T-cell (primary cell): Measurements from ENCODE around the gene IQSEC2. TPM values are rescaled to one million over a fixed set of nuclear protein-coding genes. Genes with fewer than 3 reads are reported as not detected.

ENCODE experiments used
- ATAC-seq, 4 experiments: fragments of 200-7000 bp in 3 of 4; fragments of 150-1000 bp in 1 of 4; cut with Tn5 transposase; replicated peaks in 1 of 4; 1 replicate in 3 of 4; 2 replicates in 1 of 4; pipeline ENCODE4 v1.10.0; 2021; ENCODE audit warnings: moderate library complexity in 3 of 4, mild to moderate bottlenecking in 2 of 4, moderate number of reproducible peaks in 1 of 4
- CTCF ChIA-PET, 2 donors: fragments of 300-600 bp; sonication (Branson Sonifier 250); formaldehyde crosslinking; loops; one replicate each; lab custom pipeline; 2022; ENCODE audit warnings: antibody characterized with exemption in 2 of 2; lab: Charles Lee
- POLR2A ChIA-PET, 2 donors: fragments of 300-600 bp; sonication (Branson Sonifier 250); formaldehyde crosslinking; loops; one replicate each; lab custom pipeline; 2022; ENCODE audit warnings: antibody characterized with exemption in 2 of 2; lab: Charles Lee
- DNase-seq, 35 experiments: peaks; one replicate each; pipeline versions ENCODE4 v3.0.0 to v3.0.0-alpha.2; 2013 to 2023
- H3K27ac ChIP-seq: one replicate; pipeline ENCODE4 v1.5.1; 2013; ENCODE audit warnings: low read length
- H3K27me3 ChIP-seq, 2 experiments: replicated peaks in 1 of 2; 1 replicate in 1 of 2; 2 replicates in 1 of 2; pipeline versions ENCODE4 v1.6.1 to v1.7.0; 2013; ENCODE audit warnings: low read length in 1 of 2, mixed read lengths in 1 of 2; ENCODE audit not compliant: control insufficient read depth in 2 of 2, insufficient read depth in 2 of 2; ENCODE audit errors: extremely low read depth in 1 of 2
- H3K36me3 ChIP-seq, 2 donors: 1 replicate in 1 of 2; 2 replicates in 1 of 2; pipeline versions ENCODE4 v1.6.1 to v1.7.0; 2013; ENCODE audit warnings: low read length in 1 of 2; ENCODE audit not compliant: control insufficient read depth in 2 of 2, insufficient read depth in 1 of 2; ENCODE audit errors: extremely low read depth in 1 of 2
- H3K4me1 ChIP-seq, 2 experiments: 1 replicate in 1 of 2; 2 replicates in 1 of 2; pipeline versions ENCODE4 v1.6.1 to v1.7.0; 2013; ENCODE audit warnings: low read length in 2 of 2, mixed read lengths in 1 of 2; ENCODE audit not compliant: insufficient read depth in 2 of 2, control insufficient read depth in 1 of 2; ENCODE audit errors: extremely low read depth in 1 of 2
- H3K4me3 ChIP-seq, 2 donors: 1 replicate in 1 of 2; 2 replicates in 1 of 2; pipeline versions ENCODE4 v1.5.1 to v1.7.0; 2013; ENCODE audit warnings: mild to moderate bottlenecking in 2 of 2, low read length in 1 of 2, moderate library complexity in 1 of 2; ENCODE audit not compliant: control insufficient read depth in 1 of 2; ENCODE audit errors: extremely low read depth in 1 of 2
- H3K9me3 ChIP-seq: 2 replicates; pipeline ENCODE4 v1.7.0; 2013
- H3K27ac Mint-ChIP-seq, 2 donors: one replicate each; pipeline ENCODE4 v1.8.0; 2020 to 2021; ENCODE audit warnings: mild to moderate bottlenecking in 2 of 2, mixed read lengths in 2 of 2
- H3K27me3 Mint-ChIP-seq, 2 donors: one replicate each; pipeline ENCODE4 v1.8.0; 2021 to 2022; ENCODE audit warnings: mixed read lengths in 2 of 2
- H3K36me3 Mint-ChIP-seq: one replicate; pipeline ENCODE4 v1.8.0; 2021; ENCODE audit warnings: mixed read lengths
- H3K4me1 Mint-ChIP-seq, 3 donors: one replicate each; pipeline ENCODE4 v1.8.0; 2020 to 2022; ENCODE audit warnings: mixed read lengths in 3 of 3, mild to moderate bottlenecking in 1 of 3
- H3K4me3 Mint-ChIP-seq, 3 donors: one replicate each; pipeline ENCODE4 v1.8.0; 2020 to 2022; ENCODE audit warnings: mild to moderate bottlenecking in 3 of 3, mixed read lengths in 3 of 3, moderate library complexity in 3 of 3
- H3K9me3 Mint-ChIP-seq, 3 donors: one replicate each; pipeline ENCODE4 v1.8.0; 2020 to 2022; ENCODE audit warnings: mixed read lengths in 3 of 3
- WGBS: methylation state at CpG from one replicate; pipeline ENCODE4 v1.1.5; 2013; ENCODE audit warnings: missing lambda C conversion rate; ENCODE audit not compliant: insufficient coverage; 5-methylcytosine and 5-hydroxymethylcytosine counted together
- total RNA-seq, 35 experiments: library from RNA in 6 of 35; stranded (reverse) in 6 of 35; fragments of 120-200 nt in 1 of 35; gene quantifications; one replicate each; pipeline versions ENCODE4 v1.2.1 to v1.2.4 and lab custom pipeline; 2013 to 2026

IQSEC2 gene
- total RNA-seq, 5 donors from 2014 or later (not counting 1 experiment from before 2014, with no cell fraction given): 1.2 to 2.0 (median 1.4) TPM

DNA sequence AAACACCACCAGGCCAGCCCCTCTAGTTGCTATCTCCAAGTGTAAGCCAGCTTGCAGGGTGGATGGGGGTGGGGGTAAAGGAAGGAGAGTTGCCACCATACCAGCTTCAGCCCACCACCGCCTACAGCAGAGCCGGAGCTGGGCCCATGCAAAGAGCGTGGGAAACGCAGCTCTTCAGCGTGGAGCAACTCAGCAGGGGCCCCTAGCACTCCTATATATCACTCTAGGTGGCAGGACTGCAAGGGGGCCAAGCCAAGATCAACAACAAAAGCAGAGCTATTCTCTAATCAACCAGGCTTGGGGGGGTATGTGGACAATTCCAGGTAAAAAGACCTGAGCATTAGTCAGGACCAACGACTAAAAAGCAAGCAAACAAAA, 35.5 kb upstream of the IQSEC2 start:
- Mint-ChIP-seq H3K36me3 (no peaks in the 10 kb centered on the region), H3K27me3 (peaks cover 28 to 43% of the 10 kb centered on the region in 2 donors), H3K9me3 (no peaks in the 10 kb centered on the region), H3K4me3 (no peak overlapping the region), H3K27ac (no peak overlapping the region), H3K4me1 (peaks cover 16 to 28% (median 17%) of the 10 kb centered on the region in 3 donors)
- no peaks in the 10 kb centered on the region for H3K36me3 ChIP-seq
- no CpG with 5 or more reads among the region's 6 CpGs for WGBS
- no peak overlapping the region for H3K27ac ChIP-seq
- no peak overlapping the region for H3K4me3 ChIP-seq
- CTCF ChIA-PET: interaction anchor here (0.6 to 2.3 kb wide), 13 partner anchors 26 to 1855 kb away, joined by 3 to 16 read pairs (median 5); no protein-coding TSS in a partner anchor
- no peaks in the 10 kb centered on the region for H3K9me3 ChIP-seq
- POLR2A ChIA-PET: no interaction called here
- H3K27me3 ChIP-seq: peaks cover 5 to 37% of the 10 kb centered on the region in 2 experiments
- DNase-seq: no peak
- no peak for ATAC-seq
- peaks cover 0 to 25% of the 10 kb centered on the region in 2 experiments for H3K4me1 ChIP-seq

DNA sequence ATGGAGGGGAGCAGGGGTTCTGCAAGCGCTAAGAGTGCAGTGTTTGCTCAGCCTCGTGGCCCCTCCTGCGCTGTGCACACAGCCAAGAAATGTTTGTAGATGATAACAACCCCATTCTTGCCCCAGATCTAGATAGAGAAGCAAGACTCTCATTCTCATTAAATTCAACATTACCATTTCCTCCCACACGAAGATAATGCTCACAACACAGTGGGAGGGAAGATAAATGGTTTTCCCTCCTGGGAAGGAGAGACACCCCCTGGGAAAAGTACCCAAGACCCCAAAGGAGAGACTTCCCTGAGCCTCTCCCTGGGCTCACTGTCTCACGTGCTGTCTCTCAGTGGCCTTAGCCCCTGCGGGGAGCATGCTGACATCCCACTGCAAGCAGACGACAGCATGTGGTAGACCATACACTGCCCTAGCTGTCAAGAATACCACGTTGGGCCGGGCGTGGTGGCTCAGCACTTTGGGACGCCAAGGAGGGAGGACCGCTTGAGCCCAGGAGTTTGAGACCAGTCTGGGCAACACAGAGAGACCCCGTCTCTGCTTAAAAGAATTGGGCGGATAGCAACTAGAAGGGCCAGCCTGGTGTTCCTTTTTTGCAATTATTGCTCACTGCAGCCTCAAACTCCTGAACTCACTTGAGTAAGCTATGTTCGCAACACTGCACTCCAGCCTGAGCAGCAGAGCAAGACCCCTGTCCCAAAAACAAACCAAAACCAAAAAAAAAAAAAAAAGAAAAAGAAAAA, 34.9 kb upstream of the IQSEC2 start:
- Mint-ChIP-seq H3K27me3 (peaks cover 24 to 40% of the 10 kb centered on the region in 2 donors), H3K4me1 (peaks cover 12 to 23% (median 13%) of the 10 kb centered on the region in 3 donors), H3K9me3 (no peaks in the 10 kb centered on the region), H3K4me3 (no peak overlapping the region), H3K27ac (no peak overlapping the region), H3K36me3 (no peaks in the 10 kb centered on the region)
- no peak overlapping the region for H3K4me3 ChIP-seq
- ATAC-seq (no peak), DNase-seq (no peak)
- 81% methylated on average over 6 of the region's 15 CpGs for WGBS
- no peaks in the 10 kb centered on the region for H3K9me3 ChIP-seq
- peaks cover 5 to 31% of the 10 kb centered on the region in 2 experiments for H3K27me3 ChIP-seq
- ChIA-PET POLR2A (no interaction called here), CTCF (interaction anchor here (0.6 to 2.3 kb wide), 10 partner anchors 26 to 1855 kb away, joined by 3 to 16 read pairs (median 6); no protein-coding TSS in a partner anchor)
- no peaks in the 10 kb centered on the region for H3K36me3 ChIP-seq
- peaks cover 0 to 22% of the 10 kb centered on the region in 2 experiments for H3K4me1 ChIP-seq
- H3K27ac ChIP-seq: no peak overlapping the region

DNA sequence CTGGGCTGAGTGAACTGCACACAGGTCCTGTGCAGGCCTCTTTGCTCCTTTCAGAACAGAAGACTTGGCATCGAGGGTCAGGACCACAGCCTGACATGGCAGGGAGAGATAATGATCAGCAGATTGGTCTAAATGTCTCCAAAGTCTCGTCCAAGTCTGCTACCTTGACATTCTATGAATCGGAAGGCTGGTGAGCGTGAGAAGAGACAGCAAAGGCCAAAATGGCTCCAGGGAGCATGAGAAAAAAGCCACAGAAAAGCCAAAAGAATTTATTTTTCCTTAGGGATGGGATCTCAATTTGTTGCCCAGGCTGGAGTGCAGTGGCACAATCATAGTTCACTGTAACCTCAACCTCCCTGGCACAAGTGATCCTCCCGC, 32.3 kb upstream of the IQSEC2 start:
- Mint-ChIP-seq H3K4me1 (peaks cover 3 to 11% (median 4%) of the 10 kb centered on the region in 3 donors), H3K9me3 (no peaks in the 10 kb centered on the region), H3K36me3 (no peaks in the 10 kb centered on the region), H3K27me3 (peaks cover 12 to 28% of the 10 kb centered on the region in 2 donors), H3K27ac (no peak overlapping the region), H3K4me3 (no peak overlapping the region)
- H3K9me3 ChIP-seq: no peaks in the 10 kb centered on the region
- peaks cover 0 to 6% of the 10 kb centered on the region in 2 experiments for H3K4me1 ChIP-seq
- ATAC-seq: no peak
- H3K27ac ChIP-seq: no peak overlapping the region
- WGBS: 75% methylated on average over 3 of the region's 5 CpGs
- no peak for DNase-seq
- H3K4me3 ChIP-seq: no peak overlapping the region
- H3K36me3 ChIP-seq: no peaks in the 10 kb centered on the region
- POLR2A ChIA-PET: interaction anchor here in 1 of 2 donors (0.7 kb wide), 1 partner anchor 132 kb away, joined by 3 read pairs; no protein-coding TSS in a partner anchor
- CTCF ChIA-PET: interaction anchor here (0.5 to 2.3 kb wide), 14 partner anchors 9 to 238 kb away, joined by 3 to 10 read pairs (median 4); no protein-coding TSS in a partner anchor
- peaks cover 2 to 11% of the 10 kb centered on the region in 2 experiments for H3K27me3 ChIP-seq

DNA sequence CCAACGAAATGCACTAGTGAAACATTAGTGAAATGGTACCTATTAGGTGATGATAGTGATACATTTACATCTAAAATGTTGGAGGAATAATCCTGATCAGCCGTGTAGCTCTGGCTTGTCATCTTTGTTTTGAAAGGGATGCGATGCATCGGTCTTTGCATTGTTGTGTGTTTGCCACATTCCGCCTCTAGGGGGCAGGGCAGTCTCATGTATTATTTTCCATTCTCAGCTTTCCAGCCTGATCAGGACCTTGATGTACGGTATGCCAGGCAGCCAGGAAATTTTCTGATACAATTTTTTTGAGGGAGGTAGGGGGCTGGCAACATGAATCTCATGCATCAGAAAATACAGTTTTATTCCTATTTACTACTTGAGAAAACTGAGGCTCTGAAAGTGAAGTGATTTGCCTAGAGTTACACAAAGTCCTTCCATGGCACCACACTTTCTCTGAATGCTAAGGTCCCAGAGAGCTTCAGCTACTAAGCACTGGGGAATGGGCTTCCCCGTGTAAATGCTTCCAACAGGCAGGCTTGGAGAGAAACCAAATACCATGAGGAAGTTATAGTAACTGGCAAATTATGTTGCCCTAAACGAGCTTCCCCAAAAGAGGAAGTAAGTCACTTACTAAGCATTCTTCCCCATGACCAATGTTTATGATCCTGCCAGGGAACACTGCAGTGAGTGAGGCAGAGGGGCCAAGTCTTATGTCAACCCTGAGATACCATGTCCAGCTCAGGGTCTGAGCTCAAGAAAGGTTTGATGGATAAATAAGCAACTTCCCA, 31.8 kb upstream of the IQSEC2 start:
- no peak overlapping the region for H3K27ac ChIP-seq
- CTCF ChIA-PET: interaction anchor here (0.5 to 2.3 kb wide), 20 partner anchors 9 to 358 kb away, joined by 3 to 10 read pairs (median 4); partner anchors contain the start of genes RIBC1 (in 1 of the 2) and SMC1A (in 1 of the 2)
- no peak overlapping the region for H3K4me3 ChIP-seq
- no peaks in the 10 kb centered on the region for H3K36me3 ChIP-seq
- H3K4me1 Mint-ChIP-seq: peaks cover 3 to 11% (median 4%) of the 10 kb centered on the region in 3 donors
- no peaks in the 10 kb centered on the region for H3K9me3 Mint-ChIP-seq
- peak in 32 of 35 experiments; percentile 4 to 72 (median 44) for DNase-seq
- POLR2A ChIA-PET: interaction anchor here (0.7 kb wide), 2 partner anchors 9 to 133 kb away, joined by 3 read pairs; no protein-coding TSS in a partner anchor
- no peaks in the 10 kb centered on the region for H3K36me3 Mint-ChIP-seq
- ATAC-seq: peak; percentile 55 to 65 (median 63)
- H3K9me3 ChIP-seq: no peaks in the 10 kb centered on the region
- no peak overlapping the region for H3K27ac Mint-ChIP-seq
- H3K27me3 ChIP-seq: peaks cover 0 to 5% of the 10 kb centered on the region in 2 experiments
- peaks cover 0 to 6% of the 10 kb centered on the region in 2 experiments for H3K4me1 ChIP-seq
- no peak overlapping the region for H3K4me3 Mint-ChIP-seq
- peaks cover 7 to 25% of the 10 kb centered on the region in 2 donors for H3K27me3 Mint-ChIP-seq
- WGBS: no CpG with 5 or more reads among the region's 8 CpGs

GRCh38 chrX:53309837-53310236, 28.5 kb upstream of the IQSEC2 start:
- no peak overlapping the region for H3K4me3 ChIP-seq
- H3K27ac ChIP-seq: no peak overlapping the region
- DNase-seq (no peak), ATAC-seq (no peak)
- H3K4me1 ChIP-seq: no peaks in the 10 kb centered on the region
- H3K36me3 ChIP-seq: no peaks in the 10 kb centered on the region
- Mint-ChIP-seq H3K4me3 (no peak overlapping the region), H3K4me1 (peaks cover 0 to 2% (median 1%) of the 10 kb centered on the region in 3 donors), H3K36me3 (no peaks in the 10 kb centered on the region), H3K27me3 (peaks cover 0 to 19% of the 10 kb centered on the region in 2 donors), H3K9me3 (no peaks in the 10 kb centered on the region), H3K27ac (no peak overlapping the region)
- POLR2A ChIA-PET: interaction anchor here in 1 of 2 donors (0.5 to 0.6 kb wide), 2 partner anchors 12 to 1255 kb away, joined by 3 to 9 read pairs; no protein-coding TSS in a partner anchor
- peaks cover 0 to 3% of the 10 kb centered on the region in 2 experiments for H3K27me3 ChIP-seq
- no peaks in the 10 kb centered on the region for H3K9me3 ChIP-seq
- CTCF ChIA-PET: no interaction called here
- no CpG with 5 or more reads among the region's 7 CpGs for WGBS

GRCh38 chrX:53308836-53309235, 27.5 kb upstream of the IQSEC2 start:
- POLR2A ChIA-PET: interaction anchor here in 1 of 2 donors (0.6 kb wide), 1 partner anchor 114 kb away, joined by 3 read pairs; the partner anchor contains the start of genes RIBC1 and SMC1A
- no peak overlapping the region for H3K27ac Mint-ChIP-seq
- CTCF ChIA-PET: interaction anchor here (0.6 to 0.7 kb wide), 3 partner anchors 9 to 137 kb away, joined by 3 to 4 read pairs (median 3); no protein-coding TSS in a partner anchor

More at GRCh38 chrX:53308836-53309235, 27.5 kb upstream of the IQSEC2 start:
- Histone ChIP-seq H3K36me3 (no peaks in the 10 kb centered on the region), H3K27ac (no peak overlapping the region), H3K9me3 (no peaks in the 10 kb centered on the region), H3K4me3 (no peak overlapping the region), H3K27me3 (peaks cover 0 to 3% of the 10 kb centered on the region in 2 experiments), H3K4me1 (no peaks in the 10 kb centered on the region)
- Mint-ChIP-seq H3K4me3 (no peak overlapping the region), H3K9me3 (no peaks in the 10 kb centered on the region), H3K36me3 (no peaks in the 10 kb centered on the region), H3K4me1 (peaks cover 0 to 2% (median 1%) of the 10 kb centered on the region in 3 donors), H3K27me3 (peaks cover 0 to 12% of the 10 kb centered on the region in 2 donors)
- no CpG with 5 or more reads among the region's 4 CpGs for WGBS
- ATAC-seq (no peak), DNase-seq (no peak)
